Fibroblast of mammary gland (primary cell): ENCODE data around the gene ADSS1.

Experiments used
- DNase-seq: peaks from one replicate; pipeline ENCODE4 v3.0.0-alpha.2; 2010; ENCODE audit warnings: low read depth
- H3K4me3 ChIP-seq: 2 replicates; pipeline ENCODE4 v1.5.1; 2011; ENCODE audit warnings: low read depth, mild to moderate bottlenecking, low read length, moderate library complexity; ENCODE audit not compliant: control insufficient read depth
- CTCF ChIP-seq: conservative IDR thresholded peaks from 2 replicates; pipeline ENCODE4 v1.5.1; 2011; ENCODE audit warnings: low read depth, low read length, inconsistent platforms; ENCODE audit not compliant: control insufficient read depth, insufficient read depth

The ADSS1 gene

GRCh38 chr14:104678901-104679705 is 44.9 kb upstream of the ADSS1 start:
- DNase-seq: no peak
- H3K4me3 ChIP-seq: no peak overlapping the region
- TF ChIP-seq CTCF: no peak

GRCh38 chr14:104680056-104680805 is 43.8 kb upstream of the ADSS1 start:
- peak; percentile 84 for DNase-seq
- no peak for TF ChIP-seq CTCF
- peak overlapping the region; percentile 4 for H3K4me3 ChIP-seq

- peak; percentile 88 for DNase-seq
- no peak for TF ChIP-seq CTCF
- peak overlapping the region; percentile 4 for H3K4me3 ChIP-seq
Observed at GRCh38 chr14:104680806-104681688, 43.0 kb upstream of the ADSS1 start.

- TF ChIP-seq CTCF: no peak
- peak overlapping the region; percentile 29 for H3K4me3 ChIP-seq
- DNase-seq: peak; percentile 83
Observed at GRCh38 chr14:104681689-104682074, 42.3 kb upstream of the ADSS1 start.

- no peak for TF ChIP-seq CTCF
- peak overlapping the region; percentile 29 for H3K4me3 ChIP-seq
- DNase-seq: no peak
Observed at GRCh38 chr14:104682107-104682593, 41.9 kb upstream of the ADSS1 start.

GRCh38 chr14:104683653-104684448 is 40.2 kb upstream of the ADSS1 start:
- TF ChIP-seq CTCF: no peak

More at GRCh38 chr14:104683653-104684448, 40.2 kb upstream of the ADSS1 start:
- no peak overlapping the region for H3K4me3 ChIP-seq
- DNase-seq: no peak
